Psoas muscle (tissue), 8 donors: Measurements from ENCODE around the gene EMX1. TPM values are rescaled to one million over a fixed set of nuclear protein-coding genes. Genes with fewer than 3 reads are reported as not detected.

Source experiments
- ATAC-seq, 4 donors: fragments of 200-7000 bp; cut with Tn5 transposase; one replicate each; pipeline ENCODE4 v1.9.1; 2020; ENCODE audit warnings: moderate library complexity in 3 of 4, mild to moderate bottlenecking in 2 of 4
- DNase-seq, 2 donors: peaks; one replicate each; pipeline ENCODE4 v3.0.0-alpha.2; 2020
- H3K27ac ChIP-seq: fragments of 200-600 bp; one replicate; pipeline ENCODE4 v1.8.0; 2022
- H3K27me3 ChIP-seq, 3 donors: fragments of 200-600 bp in 1 of 3; one replicate each; pipeline versions ENCODE4 v1.6.1 to v1.8.0; 2013 to 2022; ENCODE audit warnings: low read length in 2 of 3, mild to moderate bottlenecking in 2 of 3, moderate library complexity in 1 of 3; ENCODE audit not compliant: insufficient read depth in 3 of 3
- H3K36me3 ChIP-seq, 2 donors: fragments of 200-600 bp in 1 of 2; one replicate each; pipeline versions ENCODE4 v1.6.1 to v1.8.0; 2013 to 2022; ENCODE audit warnings: low read depth in 1 of 2, mild to moderate bottlenecking in 1 of 2, moderate library complexity in 1 of 2; ENCODE audit not compliant: insufficient read depth in 1 of 2
- H3K4me1 ChIP-seq: fragments of 200-600 bp; one replicate; pipeline ENCODE4 v1.8.0; 2022
- H3K4me3 ChIP-seq: fragments of 200-600 bp; one replicate; pipeline ENCODE4 v1.8.0; 2022; ENCODE audit warnings: mild to moderate bottlenecking
- H3K9me3 ChIP-seq: fragments of 200-600 bp; one replicate; pipeline ENCODE4 v1.8.0; 2022
- CTCF ChIP-seq: fragments of 200-600 bp; IDR thresholded peaks from one replicate; pipeline ENCODE4 v1.8.0; 2022; ENCODE audit warnings: antibody characterized with exemption
- WGBS, 3 donors: extraction: QIAGEN DNeasy Blood & Tissue Kit; methylation state at CpG; one replicate each; pipeline versions ENCODE4 v1.1.6 to v1.1.7; 2013; 5-methylcytosine and 5-hydroxymethylcytosine counted together
- intact Hi-C, 2 donors: fragments of 100-400 bp; cut with DNase I; formaldehyde crosslinking; loops; one replicate each; pipeline versions ENCODE4 v1.11.0 to v1.14.2; 2022
- polyA plus RNA-seq, 3 donors: library from polyadenylated mRNA; stranded (reverse); fragments of 200-250 nt; gene quantifications; one replicate each; pipeline ENCODE4 v1.2.3, GENCODE V29; 2013
- total RNA-seq, 4 donors: library from RNA; stranded (reverse); fragmentation: NEBNext Ultra II Directional in 2 of 4; extraction: Animal tissue kit (Norgen Biotek cat#: 25700) in 2 of 4; gene quantifications; one replicate each; pipeline versions ENCODE4 v1.2.1 to v1.2.4, GENCODE V29; 2021 to 2023
- donor health status: healthy with polysubstance abuse.
- donor health status: DM: no; HTN: no; CAD: no; lungs with moderate emphysema.
- donor health status: Bipolar disorder and iron deficiency.
- donor health status: healthy.
- donor health status: DM: yes; HTN: yes; CAD: no.
- donor health status: DM: no; HTN: no; CAD: no.
- donor health status: DM: no; HTN: no; CAD: no.
- donor health status: DM: yes; HTN: yes; CAD: no.

The EMX1 gene
- total and polyA plus RNA-seq, 7 donors: 0.01 TPM; not detected in 6

GRCh38 chr2:72926368-72926767, 9.0 kb downstream of the EMX1 start:
- TF ChIP-seq CTCF: no peak
- DNase-seq (no peak), ATAC-seq (no peak)
- H3K4me3 ChIP-seq: no peak overlapping the region
- peaks cover 10% of the 10 kb centered on the region for H3K4me1 ChIP-seq
- 21 to 30% (median 26%) methylated on average over 4 of the region's 4 CpGs for WGBS, 3 donors
- H3K27me3 ChIP-seq: peaks cover 0 to 81% (median 34%) of the 10 kb centered on the region in 3 donors
- intact Hi-C loops: no loop called here
- no peaks in the 10 kb centered on the region for H3K36me3 ChIP-seq
- no peaks in the 10 kb centered on the region for H3K9me3 ChIP-seq
- no peak overlapping the region for H3K27ac ChIP-seq

GRCh38 chr2:72926811-72927465, 9.6 kb downstream of the EMX1 start:
- Histone ChIP-seq H3K27ac (no peak overlapping the region), H3K27me3 (peaks cover 0 to 76% (median 30%) of the 10 kb centered on the region in 3 donors), H3K4me3 (no peak overlapping the region), H3K36me3 (no peaks in the 10 kb centered on the region), H3K4me1 (peaks cover 10% of the 10 kb centered on the region), H3K9me3 (no peaks in the 10 kb centered on the region)
- TF ChIP-seq CTCF: no peak
- no peak for ATAC-seq
- intact Hi-C loops: no loop called here
- WGBS, 3 donors: 64 to 77% (median 70%) methylated on average over 6 of the region's 6 CpGs
- no peak for DNase-seq

GRCh38 chr2:72927619-72928550, 10.6 kb downstream of the EMX1 start:
- H3K4me3 ChIP-seq: no peak overlapping the region
- H3K27ac ChIP-seq: no peak overlapping the region
- no peak for TF ChIP-seq CTCF
- H3K27me3 ChIP-seq: peaks cover 0 to 66% (median 24%) of the 10 kb centered on the region in 3 donors
- 83 to 87% (median 85%) methylated on average over 8 of the region's 8 CpGs for WGBS, 3 donors
- ATAC-seq: no peak
- peak in 1 of 2 donors; percentile 7 for DNase-seq
- intact Hi-C loops: no loop called here
- no peaks in the 10 kb centered on the region for H3K9me3 ChIP-seq
- H3K36me3 ChIP-seq: no peaks in the 10 kb centered on the region
- peaks cover 10% of the 10 kb centered on the region for H3K4me1 ChIP-seq

DNA sequence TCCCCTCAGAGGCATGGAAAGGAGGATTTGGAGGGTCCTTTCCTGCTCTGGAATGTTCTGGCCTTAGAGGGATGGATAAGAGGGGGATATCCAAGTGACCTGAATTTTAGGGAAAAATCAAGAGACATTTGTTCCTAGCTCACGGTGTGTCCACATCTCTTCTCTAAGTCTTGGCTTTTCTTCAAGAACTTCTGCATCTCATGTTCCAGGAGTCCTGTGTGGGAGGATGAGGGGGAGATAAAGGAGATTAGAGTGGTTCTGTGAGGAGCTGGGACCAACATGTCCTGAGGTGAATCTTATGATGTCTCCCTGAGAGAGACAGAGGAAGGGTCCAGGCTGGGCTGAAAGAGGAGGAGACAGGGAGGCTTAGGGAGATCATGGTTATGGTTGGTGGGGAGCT, 11.7 kb downstream of the EMX1 start:
- 77 to 88% (median 83%) methylated on average over 1 of the region's 1 CpG for WGBS, 3 donors
- no peak overlapping the region for H3K4me3 ChIP-seq
- no peak for DNase-seq
- no peaks in the 10 kb centered on the region for H3K9me3 ChIP-seq
- ATAC-seq: no peak
- H3K27ac ChIP-seq: no peak overlapping the region
- no peaks in the 10 kb centered on the region for H3K36me3 ChIP-seq
- peaks cover 0 to 55% (median 20%) of the 10 kb centered on the region in 3 donors for H3K27me3 ChIP-seq
- intact Hi-C loops: no loop called here
- peaks cover 10% of the 10 kb centered on the region for H3K4me1 ChIP-seq
- no peak for TF ChIP-seq CTCF
